H9 (cell line): ENCODE results near the gene GRIPAP1. TPM values are rescaled to one million over a fixed set of nuclear protein-coding genes. Genes with fewer than 3 reads are reported as not detected.

Source experiments
- DNase-seq: peaks from one replicate; pipeline ENCODE4 v3.0.0-alpha.2; 2017
- H2AFZ ChIP-seq: one replicate; pipeline ENCODE4 v1.6.1; 2013; ENCODE audit warnings: mild to moderate bottlenecking, low read length, control low read depth, moderate library complexity
- H2AK5ac ChIP-seq: 2 replicates; pipeline ENCODE4 v1.6.1; 2013; ENCODE audit warnings: low read length, control low read depth, mixed read lengths; ENCODE audit not compliant: insufficient read length
- H2BK120ac ChIP-seq: one replicate; pipeline ENCODE4 v1.6.1; 2013; ENCODE audit warnings: low read depth, mild to moderate bottlenecking, low read length, control low read depth, inconsistent platforms; ENCODE audit not compliant: poor library complexity, severe bottlenecking
- H2BK12ac ChIP-seq: 2 replicates; pipeline ENCODE4 v1.6.1; 2013; ENCODE audit warnings: low read length, control low read depth, mixed read lengths, low read depth; ENCODE audit not compliant: insufficient read length
- H2BK15ac ChIP-seq: 2 replicates; pipeline ENCODE4 v1.6.1; 2013; ENCODE audit warnings: low read depth, low read length, control low read depth
- H2BK20ac ChIP-seq: one replicate; pipeline ENCODE4 v1.6.1; 2013; ENCODE audit warnings: low read depth, mild to moderate bottlenecking, low read length, control low read depth, inconsistent platforms; ENCODE audit not compliant: poor library complexity, severe bottlenecking
- H2BK5ac ChIP-seq: 2 replicates; pipeline ENCODE4 v1.6.1; 2013; ENCODE audit warnings: low read length, control low read depth, mixed read lengths; ENCODE audit not compliant: insufficient read length
- H3K14ac ChIP-seq: 2 replicates; pipeline ENCODE4 v1.6.1; 2013; ENCODE audit warnings: low read length, control low read depth; ENCODE audit not compliant: insufficient read depth
- H3K18ac ChIP-seq: 2 replicates; pipeline ENCODE4 v1.6.1; 2013; ENCODE audit warnings: low read depth, mild to moderate bottlenecking, mixed read lengths, low read length, control low read depth; ENCODE audit not compliant: insufficient read length
- H3K23ac ChIP-seq: 2 replicates; pipeline ENCODE4 v1.6.1; 2013; ENCODE audit warnings: low read length, control low read depth, mixed read lengths, low read depth; ENCODE audit not compliant: insufficient read length
- H3K23me2 ChIP-seq: 2 replicates; pipeline ENCODE4 v1.6.1; 2013; ENCODE audit warnings: low read depth, mild to moderate bottlenecking, mixed read lengths, low read length, control low read depth; ENCODE audit not compliant: insufficient read length, poor library complexity, severe bottlenecking
- H3K27ac ChIP-seq: 2 replicates; pipeline ENCODE4 v1.5.1; 2013; ENCODE audit warnings: low read length, control low read depth, mixed read lengths, low read depth; ENCODE audit not compliant: insufficient read length
- H3K27me3 ChIP-seq: 2 replicates; pipeline ENCODE4 v1.6.1; 2013; ENCODE audit warnings: low read length, control low read depth, inconsistent platforms; ENCODE audit not compliant: insufficient read depth
- H3K4ac ChIP-seq: 2 replicates; pipeline ENCODE4 v1.6.1; 2013; ENCODE audit warnings: low read depth, mild to moderate bottlenecking, control low read depth, inconsistent platforms, low read length, moderate library complexity
- H3K4me1 ChIP-seq: 2 replicates; pipeline ENCODE4 v1.6.1; 2013; ENCODE audit warnings: low read length, control low read depth, inconsistent platforms; ENCODE audit not compliant: insufficient read depth
- H3K4me2 ChIP-seq: 2 replicates; pipeline ENCODE4 v1.6.1; 2013; ENCODE audit warnings: low read length, control low read depth, mixed read lengths; ENCODE audit not compliant: insufficient read length, insufficient read depth
- H3K56ac ChIP-seq: 2 replicates; pipeline ENCODE4 v1.6.1; 2013; ENCODE audit warnings: low read depth, mild to moderate bottlenecking, mixed read lengths, low read length, control low read depth; ENCODE audit not compliant: insufficient read length
- H3K79me1 ChIP-seq: 2 replicates; pipeline ENCODE4 v1.6.1; 2013; ENCODE audit warnings: low read depth, mild to moderate bottlenecking, moderate library complexity, low read length, control low read depth, inconsistent platforms; ENCODE audit not compliant: insufficient read depth, poor library complexity, severe bottlenecking
- H3K79me2 ChIP-seq: 2 replicates; pipeline ENCODE4 v1.6.1; 2013; ENCODE audit warnings: low read length, control low read depth, inconsistent platforms; ENCODE audit not compliant: insufficient read depth
- H3K9ac ChIP-seq: 2 replicates; pipeline ENCODE4 v1.6.1; 2013; ENCODE audit warnings: low read length, control low read depth, mixed read lengths; ENCODE audit not compliant: insufficient read length; ENCODE audit errors: extremely low read depth
- H3K9me3 ChIP-seq: one replicate; pipeline ENCODE4 v1.6.1; 2013; ENCODE audit warnings: low read depth, low read length, inconsistent platforms; ENCODE audit not compliant: control insufficient read depth
- H3T11ph ChIP-seq: one replicate; pipeline ENCODE4 v1.6.1; 2013; ENCODE audit warnings: mild to moderate bottlenecking, low read length, control low read depth, inconsistent platforms
- H4K20me1 ChIP-seq: one replicate; pipeline ENCODE4 v1.6.1; 2013; ENCODE audit not compliant: control insufficient read depth, insufficient read length, insufficient read depth
- H4K5ac ChIP-seq: 2 replicates; pipeline ENCODE4 v1.6.1; 2013; ENCODE audit warnings: low read depth, mild to moderate bottlenecking, mixed read lengths, low read length, control low read depth; ENCODE audit not compliant: insufficient read length
- H4K8ac ChIP-seq: replicated peaks from 2 replicates; pipeline ENCODE4 v1.6.1; 2013; ENCODE audit warnings: low read length, control low read depth, mixed read lengths, low read depth; ENCODE audit not compliant: insufficient read length
- H4K91ac ChIP-seq: 2 replicates; pipeline ENCODE4 v1.6.1; 2013; ENCODE audit warnings: low read depth, mild to moderate bottlenecking, moderate library complexity, mixed read lengths, low read length, control low read depth; ENCODE audit not compliant: insufficient read length
- H3K27ac Mint-ChIP-seq, 3 experiments: 2 replicates in 2 of 3; 3 replicates in 1 of 3; pipeline ENCODE4 v1.8.0; 2020 to 2021; ENCODE audit warnings: mixed read lengths in 3 of 3, mild to moderate bottlenecking in 1 of 3, moderate library complexity in 1 of 3
- H3K27me3 Mint-ChIP-seq: 2 replicates; pipeline ENCODE4 v1.8.0; 2021; ENCODE audit warnings: low read depth, mild to moderate bottlenecking, moderate library complexity, mixed read lengths
- H3K36me3 Mint-ChIP-seq, 3 experiments: 2 replicates in 2 of 3; 3 replicates in 1 of 3; pipeline ENCODE4 v1.8.0; 2020 to 2021; ENCODE audit warnings: low read depth in 3 of 3, mixed read lengths in 3 of 3; ENCODE audit not compliant: insufficient read depth in 1 of 3
- H3K4me1 Mint-ChIP-seq, 2 experiments: 2 replicates each; pipeline ENCODE4 v1.8.0; 2020; ENCODE audit warnings: mixed read lengths in 2 of 2
- H3K4me3 Mint-ChIP-seq, 2 experiments: 2 replicates in 1 of 2; 3 replicates in 1 of 2; pipeline ENCODE4 v1.8.0; 2020 to 2021; ENCODE audit warnings: mild to moderate bottlenecking in 2 of 2, mixed read lengths in 2 of 2, moderate library complexity in 1 of 2
- H3K9me3 Mint-ChIP-seq, 2 experiments: 2 replicates in 1 of 2; 3 replicates in 1 of 2; pipeline ENCODE4 v1.8.0; 2020; ENCODE audit warnings: mild to moderate bottlenecking in 2 of 2, mixed read lengths in 2 of 2, moderate library complexity in 1 of 2
- WGBS: extraction: QIAGEN DNeasy Blood & Tissue Kit; methylation state at CpG from one replicate; pipeline ENCODE4 v1.1.7; 2013; ENCODE audit warnings: missing lambda C conversion rate, low lambda C conversion rate, mixed read lengths; ENCODE audit not compliant: insufficient read length; ENCODE audit errors: extremely low coverage; 5-methylcytosine and 5-hydroxymethylcytosine counted together
- total RNA-seq: library from RNA; stranded (reverse); gene quantifications from 2 replicates; pipeline ENCODE4 v1.2.1, GENCODE V29; 2021
- TF ChIP-seq, protein P1 (sequence below): fragments of 200-600 bp; sonication (generic); conservative IDR thresholded peaks from 3 replicates; pipeline ENCODE4 v1.8.0; 2021; ENCODE audit warnings: antibody characterized with exemption, mild to moderate bottlenecking

Gene GRIPAP1
- total RNA-seq, 1 experiment from 2014 or later, result 71.8 TPM

GRCh38 chrX:48974033-48974432 is 28.0 kb downstream of the GRIPAP1 start:
- Histone ChIP-seq H3K79me1 (no peaks in the 10 kb centered on the region), H3K4ac (no peak overlapping the region), H3K27me3 (no peaks in the 10 kb centered on the region), H4K20me1 (no peaks in the 10 kb centered on the region), H3K27ac (no peak overlapping the region), H2AK5ac (no peak overlapping the region), H4K91ac (no peak overlapping the region), H3K56ac (no peak overlapping the region), H4K8ac (no peak overlapping the region), H2BK15ac (no peak overlapping the region), H3K18ac (no peak overlapping the region), H2BK120ac (no peak overlapping the region), H2BK20ac (no peak overlapping the region), H2BK12ac (no peak overlapping the region), H3K79me2 (no peaks in the 10 kb centered on the region), H3K23me2 (peaks cover 10% of the 10 kb centered on the region), H2BK5ac (no peak overlapping the region), H3K14ac (no peak overlapping the region), H2AFZ (no peak overlapping the region), H3K4me1 (no peaks in the 10 kb centered on the region), H3K23ac (no peak overlapping the region), H4K5ac (no peak overlapping the region), H3T11ph (no peak overlapping the region), H3K9me3 (no peaks in the 10 kb centered on the region), H3K4me2 (no peak overlapping the region), H3K9ac (no peak overlapping the region)
- no CpG with 5 or more reads among the region's 3 CpGs for whole genome bisulfite sequencing
- Mint-ChIP-seq H3K4me1 (peaks cover 8 to 9% of the 10 kb centered on the region in 2 experiments; a peak in 3 of 4 replicates), H3K36me3 (peaks cover 24 to 50% (median 39%) of the 10 kb centered on the region in 3 experiments), H3K4me3 (no peak overlapping the region), H3K27me3 (peaks cover 2% of the 10 kb centered on the region), H3K9me3 (peaks cover 71 to 85% of the 10 kb centered on the region in 2 experiments), H3K27ac (no peak overlapping the region)
- no peak for DNase-seq
- TF ChIP-seq, protein P1, sequence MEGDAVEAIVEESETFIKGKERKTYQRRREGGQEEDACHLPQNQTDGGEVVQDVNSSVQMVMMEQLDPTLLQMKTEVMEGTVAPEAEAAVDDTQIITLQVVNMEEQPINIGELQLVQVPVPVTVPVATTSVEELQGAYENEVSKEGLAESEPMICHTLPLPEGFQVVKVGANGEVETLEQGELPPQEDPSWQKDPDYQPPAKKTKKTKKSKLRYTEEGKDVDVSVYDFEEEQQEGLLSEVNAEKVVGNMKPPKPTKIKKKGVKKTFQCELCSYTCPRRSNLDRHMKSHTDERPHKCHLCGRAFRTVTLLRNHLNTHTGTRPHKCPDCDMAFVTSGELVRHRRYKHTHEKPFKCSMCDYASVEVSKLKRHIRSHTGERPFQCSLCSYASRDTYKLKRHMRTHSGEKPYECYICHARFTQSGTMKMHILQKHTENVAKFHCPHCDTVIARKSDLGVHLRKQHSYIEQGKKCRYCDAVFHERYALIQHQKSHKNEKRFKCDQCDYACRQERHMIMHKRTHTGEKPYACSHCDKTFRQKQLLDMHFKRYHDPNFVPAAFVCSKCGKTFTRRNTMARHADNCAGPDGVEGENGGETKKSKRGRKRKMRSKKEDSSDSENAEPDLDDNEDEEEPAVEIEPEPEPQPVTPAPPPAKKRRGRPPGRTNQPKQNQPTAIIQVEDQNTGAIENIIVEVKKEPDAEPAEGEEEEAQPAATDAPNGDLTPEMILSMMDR, result no peak
